IMR-90 (cell line): Measurements from ENCODE around the gene FAM217A. TPM values are rescaled to one million over a fixed set of nuclear protein-coding genes. Genes with fewer than 3 reads are reported as not detected.

Experiments
- ATAC-seq: fragments of 200-7000 bp; cut with Tn5 transposase; 2 replicates; pipeline ENCODE4 v1.9.1; 2020; ENCODE audit warnings: low read depth, mild to moderate bottlenecking, moderate library complexity
- BruUV-seq: library from RNA; stranded (reverse); fragments of 400-500 nt; replicated peaks from 2 replicates; lab custom pipeline; 2021; lab: Mats Ljungman, UMichigan
- CTCF ChIA-PET: fragments of 300-600 bp; formaldehyde crosslinking; extraction: SDS; loops from one replicate; lab custom pipeline; 2021; ENCODE audit warnings: antibody characterized with exemption; lab: Yijun Ruan, JAX
- POLR2A ChIA-PET: fragments of 300-600 bp; sonication (Branson Sonifier 250); formaldehyde crosslinking; loops from one replicate; lab custom pipeline; 2022; ENCODE audit warnings: antibody characterized with exemption; ENCODE audit not compliant: unreplicated experiment; lab: Charles Lee
- DNase-seq: peaks from one replicate; pipeline ENCODE4 v3.0.0; 2013
- H2AFZ ChIP-seq: replicated peaks from 2 replicates; pipeline ENCODE3; 2013; ENCODE audit warnings: low read length, mild to moderate bottlenecking; ENCODE audit not compliant: poor library complexity
- H2AK5ac ChIP-seq: 2 replicates; pipeline ENCODE4 v1.6.1; 2013; ENCODE audit warnings: low read depth, low read length, inconsistent platforms
- H2AK9ac ChIP-seq: replicated peaks from 2 replicates; pipeline ENCODE3; 2013; ENCODE audit warnings: mild to moderate bottlenecking, low read depth, low read length, moderate library complexity; ENCODE audit not compliant: poor library complexity
- H2BK120ac ChIP-seq: 2 replicates; pipeline ENCODE4 v1.6.1; 2013; ENCODE audit warnings: low read depth, low read length, inconsistent platforms
- H2BK15ac ChIP-seq: 3 replicates; pipeline ENCODE4 v1.6.1; 2013; ENCODE audit warnings: low read depth, low read length, inconsistent platforms
- H2BK20ac ChIP-seq: 2 replicates; pipeline ENCODE4 v1.6.1; 2013; ENCODE audit warnings: low read depth, mild to moderate bottlenecking, inconsistent platforms, low read length, moderate library complexity
- H2BK5ac ChIP-seq: 2 replicates; pipeline ENCODE4 v1.6.1; 2013; ENCODE audit warnings: mild to moderate bottlenecking, low read depth, low read length, inconsistent platforms; ENCODE audit not compliant: poor library complexity, severe bottlenecking
- H3K14ac ChIP-seq: replicated peaks from 2 replicates; pipeline ENCODE4 v1.6.1; 2013; ENCODE audit warnings: low read depth, low read length, inconsistent platforms
- H3K18ac ChIP-seq: 2 replicates; pipeline ENCODE4 v1.6.1; 2013; ENCODE audit warnings: low read depth, low read length, control low read depth
- H3K23ac ChIP-seq: 2 replicates; pipeline ENCODE4 v1.6.1; 2013; ENCODE audit warnings: low read depth, low read length, inconsistent platforms
- H3K27ac ChIP-seq: 2 replicates; pipeline ENCODE4 v1.5.1; 2013; ENCODE audit warnings: mild to moderate bottlenecking, control low read depth, low read length; ENCODE audit not compliant: insufficient read depth
- H3K27me3 ChIP-seq: 2 replicates; pipeline ENCODE4 v1.6.1; 2013; ENCODE audit warnings: low read length; ENCODE audit not compliant: control insufficient read depth, insufficient read depth
- H3K36me3 ChIP-seq: 2 replicates; pipeline ENCODE4 v1.6.1; 2013; ENCODE audit warnings: low read length, mixed read lengths; ENCODE audit not compliant: control insufficient read depth, insufficient read depth
- H3K4ac ChIP-seq: 2 replicates; pipeline ENCODE4 v1.6.1; 2013; ENCODE audit warnings: low read depth, low read length, inconsistent platforms
- H3K4me1 ChIP-seq: 2 replicates; pipeline ENCODE4 v1.6.1; 2013; ENCODE audit warnings: low read length, mixed read lengths; ENCODE audit not compliant: control insufficient read depth, insufficient read depth
- H3K4me2 ChIP-seq: 2 replicates; pipeline ENCODE4 v1.6.1; 2013; ENCODE audit warnings: low read depth, mild to moderate bottlenecking, control low read depth, low read length, moderate library complexity
- H3K4me3 ChIP-seq: 2 replicates; pipeline ENCODE4 v1.5.1; 2013; ENCODE audit warnings: low read depth, mild to moderate bottlenecking, control low read depth, low read length, moderate library complexity; ENCODE audit not compliant: insufficient read depth
- H3K56ac ChIP-seq: 2 replicates; pipeline ENCODE4 v1.6.1; 2013; ENCODE audit warnings: low read length, inconsistent platforms; ENCODE audit not compliant: insufficient read depth; ENCODE audit errors: extremely low read depth
- H3K79me1 ChIP-seq, 2 experiments: 2 replicates each; pipeline ENCODE4 v1.6.1; 2013; ENCODE audit warnings: low read length in 2 of 2, inconsistent platforms in 1 of 2, low read depth in 1 of 2
- H3K9ac ChIP-seq: 2 replicates; pipeline ENCODE4 v1.6.1; 2013; ENCODE audit warnings: low read depth, low read length, control low read depth
- H3K9me1 ChIP-seq: 2 replicates; pipeline ENCODE4 v1.6.1; 2013; ENCODE audit warnings: low read length, inconsistent platforms; ENCODE audit not compliant: insufficient read depth
- H3K9me3 ChIP-seq: 2 replicates; pipeline ENCODE4 v1.6.1; 2013; ENCODE audit warnings: low read length; ENCODE audit not compliant: control insufficient read depth, insufficient read depth
- H4K20me1 ChIP-seq: 2 replicates; pipeline ENCODE4 v1.6.1; 2013; ENCODE audit warnings: low read length, inconsistent platforms; ENCODE audit not compliant: insufficient read depth
- H4K5ac ChIP-seq: 2 replicates; pipeline ENCODE4 v1.6.1; 2013; ENCODE audit warnings: mild to moderate bottlenecking, low read depth, low read length, control low read depth
- H4K8ac ChIP-seq, 2 experiments: 2 replicates each; pipeline ENCODE4 v1.6.1; 2013; ENCODE audit warnings: low read depth in 2 of 2, low read length in 2 of 2, control low read depth in 1 of 2, inconsistent platforms in 1 of 2
- H4K91ac ChIP-seq: 2 replicates; pipeline ENCODE4 v1.6.1; 2013; ENCODE audit warnings: low read depth, low read length, inconsistent platforms; ENCODE audit not compliant: insufficient read depth
- CEBPB ChIP-seq: IDR thresholded peaks from 2 replicates; pipeline ENCODE4 v1.6.1; 2012; ENCODE audit warnings: low read depth, low read length, improper control_type of control experiment
- CHD1 ChIP-seq: IDR thresholded peaks from 2 replicates; pipeline ENCODE4 v1.6.1; 2012; ENCODE audit warnings: low read depth, low read length, improper control_type of control experiment
- CTCF ChIP-seq: conservative IDR thresholded peaks from 2 replicates; pipeline ENCODE4 v1.5.1; 2012; ENCODE audit warnings: mild to moderate bottlenecking, low read depth, low read length, improper control_type of control experiment
- FOS ChIP-seq: fragments of 150-350 bp; IDR thresholded peaks from 2 replicates; pipeline ENCODE4 v1.6.1; 2016; ENCODE audit warnings: low read depth, low read length
- MAFK ChIP-seq: IDR thresholded peaks from 2 replicates; pipeline ENCODE4 v1.6.1; 2012; ENCODE audit warnings: low read depth, low read length, improper control_type of control experiment
- MAZ ChIP-seq: IDR thresholded peaks from 2 replicates; pipeline ENCODE4 v1.6.1; 2012; ENCODE audit warnings: low read depth, mild to moderate bottlenecking, low read length, improper control_type of control experiment, moderate library complexity, borderline replicate concordance
- NFE2L2 ChIP-seq: fragments of 150-350 bp; IDR thresholded peaks from 2 replicates; pipeline ENCODE4 v1.6.1; 2016; ENCODE audit warnings: low read depth, mild to moderate bottlenecking, low read length
- POLR2A ChIP-seq: IDR thresholded peaks from 2 replicates; pipeline ENCODE4 v1.6.1; 2012; ENCODE audit warnings: mild to moderate bottlenecking, low read depth, low read length
- RAD21 ChIP-seq: IDR thresholded peaks from 2 replicates; pipeline ENCODE4 v1.6.1; 2012; ENCODE audit warnings: low read length, improper control_type of control experiment
- RFX5 ChIP-seq: IDR thresholded peaks from 2 replicates; pipeline ENCODE4 v1.8.0; 2012; ENCODE audit warnings: low read depth, mild to moderate bottlenecking, low read length, moderate library complexity
- SMC3 ChIP-seq: fragments of 150-350 bp; IDR thresholded peaks from 2 replicates; pipeline ENCODE4 v1.6.1; 2016; ENCODE audit warnings: low read depth, mild to moderate bottlenecking, antibody characterized with exemption, low read length, moderate library complexity
- USF2 ChIP-seq: fragments of 150-350 bp; IDR thresholded peaks from 2 replicates; pipeline ENCODE4 v1.6.1; 2017; ENCODE audit warnings: mild to moderate bottlenecking, antibody characterized with exemption, low read length, low read depth
- WGBS, 2 experiments: methylation state at CpG; one replicate each; pipeline versions ENCODE4 v1.1.5 to v1.1.7; 2013; ENCODE audit warnings: missing lambda C conversion rate in 2 of 2; ENCODE audit not compliant: insufficient read length in 1 of 2; ENCODE audit errors: extremely low coverage in 2 of 2; 5-methylcytosine and 5-hydroxymethylcytosine counted together
- dilution Hi-C: fragments of 300-500 bp; cut with HindIII; formaldehyde crosslinking; loops from one replicate; pipeline ENCODE4 v1.14.3; 2018; ENCODE audit warnings: low sequenced_read_pairs; ENCODE audit not compliant: unreplicated experiment
- in situ Hi-C: fragments of 300-500 bp; cut with MboI; formaldehyde crosslinking; loops from 3 replicates; pipeline ENCODE4 v1.14.3; 2019; ENCODE audit warnings: low sequenced_read_pairs, inconsistent platforms, mixed read lengths
- intact Hi-C: fragments of 100-400 bp; cut with micrococcal nuclease; formaldehyde crosslinking; loops from 2 replicates; pipeline ENCODE4 v1.10.0; 2022
- polyA plus RNA-seq, 3 experiments: library from polyadenylated mRNA; depleted of rRNA; stranded (reverse); fragments of >200 nt; gene quantifications; 2 replicates each; pipeline ENCODE4 v1.2.3, GENCODE V29; 2012; ENCODE audit warnings: low replicate concordance in 1 of 3
- total RNA-seq: library from RNA; depleted of rRNA; stranded (reverse); fragments of >200 nt; gene quantifications from 2 replicates; pipeline ENCODE4 v1.2.3, GENCODE V29; 2012

FAM217A gene
- total and polyA plus RNA-seq, 2 of the 4 experiments (the other 2 are of a cell fraction): not detected

GRCh38 chr6:4105980-4106536 is 27.1 kb upstream of the FAM217A start:
- intact Hi-C loops: loop anchor here (5.0 kb wide), 1 partner anchor 39 kb away; no protein-coding TSS in a partner anchor

More at GRCh38 chr6:4105980-4106536, 27.1 kb upstream of the FAM217A start:
- POLR2A ChIA-PET: no interaction called here
- no peak overlapping the region for H4K8ac ChIP-seq
- peaks cover 19% of the 10 kb centered on the region for H3K27me3 ChIP-seq
- dilution Hi-C loops: no loop called here
- no peak for TF ChIP-seq SMC3
- TF ChIP-seq MAFK: no peak
- no peak for TF ChIP-seq MAZ
- TF ChIP-seq POLR2A: no peak
- TF ChIP-seq RAD21: no peak
- TF ChIP-seq NFE2L2: no peak
- no peak for TF ChIP-seq CHD1
- TF ChIP-seq RFX5: no peak
- no peak for TF ChIP-seq USF2
- TF ChIP-seq CEBPB: no peak
- no peak for TF ChIP-seq FOS
- TF ChIP-seq CTCF: no peak
- no peaks in the 10 kb centered on the region for H3K79me1 ChIP-seq
- H3K9me3 ChIP-seq: no peaks in the 10 kb centered on the region
- no peak overlapping the region for H3K18ac ChIP-seq
- H4K91ac ChIP-seq: no peak overlapping the region
- CTCF ChIA-PET: no interaction called here
- no peak overlapping the region for H2BK15ac ChIP-seq
- no peak overlapping the region for H3K9ac ChIP-seq
- no peak overlapping the region for H4K5ac ChIP-seq
- no peak overlapping the region for H3K14ac ChIP-seq
- no peak overlapping the region for H2AFZ ChIP-seq
- ATAC-seq: no peak
- H3K27ac ChIP-seq: no peak overlapping the region
- no peak overlapping the region for H2BK5ac ChIP-seq
- H3K9me1 ChIP-seq: peaks cover 3% of the 10 kb centered on the region; the same call in 1 of the 2 replicates
- H3K4me3 ChIP-seq: no peak overlapping the region
- no peak overlapping the region for H2BK120ac ChIP-seq
- no peaks in the 10 kb centered on the region; the same call in 1 of the 2 replicates for H4K20me1 ChIP-seq
- H3K56ac ChIP-seq: no peak overlapping the region
- no peak overlapping the region for H3K4ac ChIP-seq
- H3K23ac ChIP-seq: no peak overlapping the region
- in situ Hi-C loops: no loop called here
- 100% methylated on average over 1 of the region's 4 CpGs; no CpG with 5 or more reads in 1 of the 2 experiments for WGBS, 2 experiments
- H2BK20ac ChIP-seq: no peak overlapping the region
- BruUV-seq: no TSS peak
- no peak overlapping the region for H2AK5ac ChIP-seq
- H3K36me3 ChIP-seq: no peaks in the 10 kb centered on the region
- no peak overlapping the region for H3K4me2 ChIP-seq
- no peaks in the 10 kb centered on the region for H3K4me1 ChIP-seq
- DNase-seq: no peak
- no peak overlapping the region for H2AK9ac ChIP-seq
